ENCODE data around the gene JADE1.
A peak's percentile ranks its signal among the peaks of the same experiment; 100 is the strongest.

The JADE1 gene

GRCh38 chr4:128810871-128811570 lies 1.5 kb downstream of the JADE1 start:
- peak; percentile 83 for DNase-seq

- peak; percentile 83 for DNase-seq
Measured at GRCh38 chr4:128811571-128812441, 2.3 kb downstream of the JADE1 start.

- DNase-seq: peak; percentile 65
Measured at GRCh38 chr4:128812442-128813235, 3.1 kb downstream of the JADE1 start.

- DNase-seq: no peak
Measured at GRCh38 chr4:128813965-128814364, 4.5 kb downstream of the JADE1 start.

GRCh38 chr4:128818442-128818841 lies 8.9 kb downstream of the JADE1 start:
- DNase-seq: no peak

- DNase-seq: no peak
Measured at GRCh38 chr4:128819082-128819742, 9.7 kb downstream of the JADE1 start.

- DNase-seq: no peak
Measured at GRCh38 chr4:128820671-128821070, 11.2 kb downstream of the JADE1 start.

- no peak for DNase-seq
Measured at GRCh38 chr4:128821151-128821550, 11.7 kb downstream of the JADE1 start.

- DNase-seq: no peak
Measured at GRCh38 chr4:128823025-128823661, 13.6 kb downstream of the JADE1 start.

- DNase-seq: no peak
Measured at GRCh38 chr4:128825226-128825625, 15.7 kb downstream of the JADE1 start.

- no peak for DNase-seq
Measured at GRCh38 chr4:128827296-128827695, 17.8 kb downstream of the JADE1 start.

GRCh38 chr4:128830906-128831503 lies 21.5 kb downstream of the JADE1 start:
- DNase-seq: no peak

- DNase-seq: peak; percentile 51
Measured at GRCh38 chr4:128831531-128832242, 22.2 kb downstream of the JADE1 start.

GRCh38 chr4:128832243-128832625 lies 22.7 kb downstream of the JADE1 start:
- DNase-seq: no peak

- no peak for DNase-seq
Measured at GRCh38 chr4:128835498-128836222, 26.2 kb downstream of the JADE1 start.

GRCh38 chr4:128837198-128837597 lies 27.7 kb downstream of the JADE1 start:
- DNase-seq: no peak

GRCh38 chr4:128837679-128838078 lies 28.2 kb downstream of the JADE1 start:
- no peak for DNase-seq

- no peak for DNase-seq
Measured at GRCh38 chr4:128840711-128841318, 31.3 kb downstream of the JADE1 start.

GRCh38 chr4:128841402-128841801 lies 31.9 kb downstream of the JADE1 start:
- DNase-seq: no peak

- DNase-seq: no peak
Measured at GRCh38 chr4:128844931-128845330, 35.4 kb downstream of the JADE1 start.

Measured in NCI-H1436 (cell line).